DLD1 (cell line): ENCODE measurements around the gene SLC1A2.
"Not testable (repeated sequence)": the region's sequence is repeated elsewhere in the genome, so short reads cannot be mapped to it uniquely, and the experiment has no call there.

ENCODE experiments used
- in situ Hi-C: cut with HindIII; loops from 2 replicates; pipeline ENCODE4 v1.10.0; 2017; ENCODE audit warnings: low sequenced_read_pairs

The SLC1A2 gene

DNA sequence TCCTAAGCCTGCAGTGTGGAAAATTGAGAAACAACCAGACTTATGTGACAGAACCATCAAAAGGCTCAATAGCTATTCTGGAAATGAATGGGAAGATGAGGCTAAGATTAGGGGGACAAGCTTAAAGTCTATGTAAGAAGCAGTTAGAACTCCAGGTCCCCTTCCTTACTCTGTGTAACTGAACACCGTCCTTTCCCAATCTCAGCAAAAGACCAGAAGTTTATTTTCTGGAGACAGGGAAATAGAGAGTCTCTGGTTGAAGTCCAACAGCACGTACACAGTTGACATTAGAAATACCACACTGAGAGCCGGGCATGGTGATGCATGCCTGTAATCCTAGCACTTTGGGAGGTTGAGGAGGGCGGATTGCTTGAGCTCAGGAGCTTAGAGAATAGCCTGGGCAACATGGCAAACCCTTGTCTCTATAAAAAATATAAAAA is 186.4 kb downstream of the SLC1A2 start:
- in situ Hi-C loops = no loop called here

DNA sequence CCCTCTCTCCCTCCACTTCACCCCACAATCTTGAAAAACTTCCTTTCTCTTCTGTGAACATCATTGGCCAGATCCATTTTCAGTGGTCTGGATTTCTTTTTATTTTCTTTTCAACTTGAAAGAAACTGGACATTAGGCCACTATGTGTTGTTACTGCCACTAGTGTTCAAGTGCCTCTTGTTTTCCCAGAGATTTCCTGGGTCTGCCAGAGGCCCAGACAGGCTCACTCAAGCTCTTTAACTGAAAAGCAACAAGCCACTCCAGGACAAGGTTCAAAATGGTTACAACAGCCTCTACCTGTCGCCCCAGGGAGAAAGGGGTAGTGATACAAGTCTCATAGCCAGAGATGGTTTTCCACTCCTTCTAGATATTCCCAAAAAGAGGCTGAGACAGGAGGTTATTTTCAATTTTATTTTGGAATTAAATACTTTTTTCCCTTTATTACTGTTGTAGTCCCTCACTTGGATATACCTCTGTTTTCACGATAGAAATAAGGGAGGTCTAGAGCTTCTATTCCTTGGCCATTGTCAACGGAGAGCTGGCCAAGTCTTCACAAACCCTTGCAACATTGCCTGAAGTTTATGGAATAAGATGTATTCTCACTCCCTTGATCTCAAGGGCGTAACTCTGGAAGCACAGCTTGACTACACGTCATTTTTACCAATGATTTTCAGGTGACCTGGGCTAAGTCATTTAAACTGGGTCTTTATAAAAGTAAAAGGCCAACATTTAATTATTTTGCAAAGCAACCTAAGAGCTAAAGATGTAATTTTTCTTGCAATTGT is 188.1 kb downstream of the SLC1A2 start:
- in situ Hi-C loops = no loop called here

DNA sequence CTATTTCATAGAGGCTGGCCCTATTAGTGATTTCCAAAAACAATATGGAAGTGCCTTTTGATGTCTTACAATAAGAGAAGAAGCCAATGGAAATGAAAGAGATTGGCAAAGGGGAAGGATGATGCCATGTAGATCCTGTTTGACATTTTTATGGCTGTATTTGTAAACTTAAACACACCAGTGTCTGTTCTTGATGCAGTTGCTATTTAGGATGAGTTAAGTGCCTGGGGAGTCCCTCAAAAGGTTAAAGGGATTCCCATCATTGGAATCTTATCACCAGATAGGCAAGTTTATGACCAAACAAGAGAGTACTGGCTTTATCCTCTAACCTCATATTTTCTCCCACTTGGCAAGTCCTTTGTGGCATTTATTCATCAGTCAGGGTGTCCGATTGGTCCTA is 189.0 kb downstream of the SLC1A2 start:
- in situ Hi-C loops = no loop called here

DNA sequence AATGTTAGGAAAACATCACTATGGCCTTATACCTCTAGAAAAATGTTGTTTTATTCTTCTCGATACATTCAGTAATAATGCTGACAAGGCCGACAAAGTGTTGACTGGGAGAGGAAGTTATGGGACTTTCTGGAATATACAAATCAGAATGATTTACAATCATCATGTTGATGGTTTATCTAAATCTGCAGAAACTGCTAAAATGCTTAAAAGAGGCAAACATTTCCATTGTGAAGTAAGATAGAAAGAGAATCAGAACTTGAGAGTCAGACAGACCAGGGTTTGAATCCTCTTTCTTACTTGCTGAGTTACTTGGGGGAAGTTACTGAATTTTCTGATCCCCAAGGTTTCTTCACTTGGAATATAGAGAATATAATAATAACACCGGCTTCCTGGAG is 191.0 kb downstream of the SLC1A2 start:
- in situ Hi-C loops = no loop called here

DNA sequence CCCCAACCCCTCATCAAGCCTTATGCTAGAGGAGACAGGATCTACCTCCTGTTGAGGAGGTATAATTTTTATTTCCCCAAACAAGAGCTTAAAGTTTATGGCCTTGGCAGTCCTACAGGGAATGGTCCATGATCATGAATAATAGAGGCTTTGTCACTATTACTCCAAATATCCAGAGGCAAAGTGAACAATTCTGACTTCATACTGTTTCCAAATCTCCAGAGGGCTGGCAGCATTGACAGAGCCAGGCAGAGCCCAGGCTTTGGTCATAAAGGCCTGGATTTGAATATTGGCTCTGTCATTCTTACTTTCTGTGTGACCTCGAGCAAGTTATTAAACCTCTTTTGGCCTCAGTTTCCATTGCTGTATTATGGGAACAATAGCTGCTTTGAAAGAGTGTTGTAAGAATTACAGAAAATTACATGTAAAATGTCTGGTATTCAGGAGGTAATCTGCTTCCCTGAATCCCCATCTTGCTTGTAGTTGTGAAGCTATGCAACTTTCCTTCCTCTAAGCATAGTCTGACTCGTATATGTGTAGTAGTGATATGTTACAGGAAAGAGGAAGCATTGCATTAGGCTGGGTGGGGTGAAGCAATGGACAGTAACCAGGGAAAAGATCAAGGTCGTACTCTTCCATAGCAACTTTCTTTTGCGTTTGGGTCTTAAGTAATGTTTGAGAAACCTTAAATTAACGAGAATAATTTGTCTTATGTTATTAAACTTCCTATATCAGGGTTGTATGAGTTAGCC is 191.6 kb downstream of the SLC1A2 start:
- in situ Hi-C loops = no loop called here

DNA sequence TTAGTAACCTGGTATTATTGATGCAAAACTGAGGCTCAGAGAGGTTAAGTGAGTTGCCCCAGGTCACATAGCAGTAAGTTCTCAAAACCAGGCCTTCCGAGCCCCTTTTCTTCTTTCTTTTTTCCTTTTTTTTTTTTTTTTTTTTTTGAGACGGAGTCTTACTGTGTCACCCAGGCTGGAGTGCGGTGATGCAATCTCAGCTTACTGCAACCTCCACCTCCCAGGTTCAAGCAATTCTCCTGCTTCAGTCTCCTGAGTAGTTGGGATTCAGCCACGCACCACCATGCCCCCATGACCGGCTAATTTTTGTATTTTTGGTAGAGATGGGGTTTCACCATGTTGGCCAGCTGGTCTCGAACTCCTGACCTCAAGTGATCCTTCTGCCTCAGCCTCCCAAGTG is 192.6 kb downstream of the SLC1A2 start:
- in situ Hi-C loops = not testable (repeated sequence)

DNA sequence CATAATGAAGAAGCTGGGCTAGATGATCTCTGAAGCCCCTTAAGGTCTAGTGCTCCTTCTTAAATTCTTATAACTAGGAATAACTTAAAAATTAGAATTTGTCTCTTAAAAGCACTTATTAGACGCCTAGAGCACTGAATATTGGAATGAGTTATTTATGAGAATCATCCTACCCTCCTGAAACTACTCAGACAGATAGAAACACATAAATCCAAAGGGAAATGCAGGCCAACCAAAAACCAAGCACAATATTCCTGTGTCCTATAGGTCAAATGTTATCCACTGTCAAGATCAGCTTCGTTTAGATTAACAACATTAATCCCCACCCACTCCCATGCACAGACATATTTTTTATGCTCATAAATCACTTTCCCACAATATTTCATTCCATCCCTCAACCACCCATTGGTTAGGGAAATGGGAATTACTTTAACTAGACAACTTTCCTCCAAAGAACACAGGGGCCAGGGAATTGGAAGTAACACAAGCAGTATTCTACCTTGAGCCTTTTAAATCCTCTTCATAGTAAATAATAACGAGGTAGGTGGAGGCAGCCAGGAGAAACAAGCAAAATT is 193.3 kb downstream of the SLC1A2 start:
- in situ Hi-C loops = no loop called here

DNA sequence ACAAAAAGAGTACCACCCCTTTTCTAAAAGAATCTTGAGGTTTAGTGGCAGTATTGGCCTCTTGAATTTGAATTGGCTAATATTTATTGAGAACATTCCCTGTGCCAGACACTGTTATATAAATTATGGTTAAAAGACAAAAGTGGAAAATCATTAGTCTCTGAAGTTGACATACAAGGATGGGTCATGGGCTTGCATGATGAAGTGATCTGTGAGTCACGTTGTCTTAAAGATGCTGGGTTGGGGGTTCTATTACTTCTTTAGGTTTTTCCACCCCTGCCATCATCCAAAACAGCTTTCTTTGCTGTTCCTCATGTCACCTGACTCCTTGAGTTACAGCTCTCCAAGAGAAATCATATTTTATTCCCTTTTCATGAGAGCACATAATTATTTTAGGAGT is 195.4 kb downstream of the SLC1A2 start:
- in situ Hi-C loops = no loop called here

DNA sequence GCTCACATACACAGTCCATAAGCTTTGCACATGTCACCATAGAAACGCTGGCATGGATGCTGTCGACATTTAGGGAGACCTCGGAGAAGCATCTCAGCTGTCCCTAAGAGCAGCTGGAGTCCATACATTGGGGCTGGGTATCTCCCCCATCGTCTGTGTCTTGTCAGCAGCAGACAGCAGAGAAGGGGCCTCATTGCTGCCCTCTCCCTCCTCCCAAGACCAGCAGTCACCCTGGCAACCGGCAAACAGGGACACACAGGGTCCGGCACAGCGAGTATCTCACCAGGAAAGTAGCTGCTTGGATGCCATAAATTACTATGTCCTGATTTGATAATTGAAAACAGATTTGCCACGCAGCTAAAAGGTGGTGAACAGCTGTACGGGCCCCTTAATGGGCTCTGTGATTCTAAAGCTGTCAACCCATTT is 196.0 kb downstream of the SLC1A2 start:
- in situ Hi-C loops = no loop called here

DNA sequence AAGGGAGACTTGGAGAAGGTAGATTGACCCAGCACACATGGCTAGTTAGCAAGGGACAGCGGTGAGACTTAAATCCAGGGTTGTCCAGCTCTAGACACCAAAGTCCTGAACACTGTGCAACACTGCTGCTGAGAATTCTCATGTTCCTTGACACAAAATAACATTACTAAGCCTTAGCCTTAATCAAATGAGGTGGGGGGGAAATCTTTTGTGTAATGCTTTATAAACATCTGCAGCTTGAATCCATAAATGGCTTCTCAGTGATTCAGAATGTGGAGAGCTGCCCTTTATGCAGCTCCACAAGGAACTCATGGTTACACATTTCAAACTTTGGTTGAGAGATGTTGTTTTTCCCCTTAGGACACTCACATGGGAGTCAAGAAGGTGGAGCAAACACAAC is 200.4 kb downstream of the SLC1A2 start:
- in situ Hi-C loops = no loop called here

DNA sequence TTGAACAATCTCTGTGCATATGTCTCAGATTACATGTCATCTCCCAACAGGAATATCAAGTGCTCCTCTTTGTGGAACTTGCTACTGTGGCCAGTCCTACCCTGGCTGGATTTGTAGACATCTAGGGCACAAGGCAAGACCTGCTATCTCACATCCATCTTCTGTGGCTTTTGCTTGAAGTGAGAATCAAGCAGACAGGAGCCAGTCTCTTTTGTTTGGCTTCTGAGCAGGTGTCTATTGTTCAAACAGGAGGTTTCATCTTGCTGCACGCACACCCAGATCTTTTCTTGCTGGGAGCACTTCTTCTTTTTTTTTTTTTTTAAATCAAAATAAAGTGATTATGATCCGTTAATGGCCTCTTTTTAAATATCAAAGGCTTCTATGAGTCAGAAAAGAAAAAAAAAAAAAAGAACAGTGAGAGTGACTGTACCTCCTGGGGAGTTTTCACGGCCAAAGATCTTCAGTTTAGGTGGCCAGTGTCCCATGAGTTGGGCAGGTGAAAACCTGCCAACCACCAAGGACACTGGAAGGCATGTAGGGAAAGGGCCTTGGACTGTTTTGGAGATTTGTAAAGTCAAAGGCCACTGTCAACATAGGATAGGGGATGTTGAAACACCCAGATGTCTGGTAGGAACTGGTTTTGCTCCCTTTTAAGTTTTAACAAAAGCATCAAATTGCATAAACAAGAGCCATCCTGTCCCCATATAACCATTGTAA is 202.2 kb downstream of the SLC1A2 start:
- in situ Hi-C loops = no loop called here

DNA sequence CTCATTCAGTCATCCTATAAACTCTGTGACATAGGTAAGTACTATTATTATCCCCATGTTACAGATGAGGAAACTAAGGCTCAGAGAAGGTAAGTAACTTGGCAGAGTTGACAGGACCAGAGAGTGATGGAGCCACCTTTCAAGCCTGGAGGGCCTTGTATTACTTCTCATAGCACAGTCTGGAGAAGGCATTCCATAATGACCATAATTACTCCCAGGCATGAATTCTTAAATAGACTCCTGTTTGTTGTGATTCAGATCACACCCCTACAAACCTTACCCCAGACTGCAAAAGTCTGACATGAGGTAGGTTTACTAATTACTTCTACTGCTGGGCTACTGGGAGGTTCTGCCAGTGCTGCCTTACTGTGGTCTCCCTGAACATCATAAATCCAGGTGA is 203.4 kb downstream of the SLC1A2 start:
- in situ Hi-C loops = no loop called here

DNA sequence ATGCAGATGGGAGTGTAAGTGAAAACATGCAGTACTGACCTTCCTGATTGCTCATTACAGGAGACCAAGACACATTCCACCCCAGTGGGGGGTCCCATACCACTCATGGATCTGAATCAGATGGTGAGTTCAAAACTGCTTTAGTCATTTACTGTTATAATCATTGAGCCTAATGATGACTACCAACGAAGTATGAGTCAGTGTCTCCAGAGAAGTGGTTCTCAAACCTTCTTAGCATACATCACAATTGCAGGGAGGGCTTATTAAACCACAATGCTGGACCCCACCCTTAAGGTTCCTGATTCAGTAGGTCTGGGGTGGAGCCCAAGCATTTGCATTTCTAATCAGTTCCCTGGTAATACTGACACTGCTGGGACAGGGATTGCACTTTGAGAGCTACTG is 204.6 kb downstream of the SLC1A2 start:
- in situ Hi-C loops = no loop called here

DNA sequence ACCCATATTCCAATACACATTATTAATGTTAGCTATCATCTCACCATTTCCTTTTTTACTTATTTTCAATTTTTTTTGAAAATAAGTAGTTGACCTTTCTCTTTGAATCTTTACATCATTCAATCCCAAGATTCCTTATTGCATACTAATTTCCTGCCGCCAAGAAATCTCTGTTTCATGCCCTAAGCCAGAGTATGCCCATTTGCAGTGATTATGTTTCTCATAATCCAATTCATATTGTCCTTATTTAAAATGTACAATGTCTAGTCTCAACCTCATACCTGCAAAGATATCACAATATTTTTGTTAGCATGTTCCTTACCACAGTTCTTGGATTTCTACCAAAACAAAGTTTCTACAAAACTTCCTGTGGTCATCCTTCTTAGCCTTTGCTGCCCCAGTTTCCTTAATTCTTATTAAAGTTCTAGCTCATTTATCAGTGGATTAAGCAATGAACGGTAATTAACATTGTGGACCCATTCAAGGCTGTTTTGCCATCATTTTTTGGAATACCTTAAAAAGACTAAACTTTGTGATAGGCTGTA is 205.1 kb downstream of the SLC1A2 start:
- in situ Hi-C loops = no loop called here

DNA sequence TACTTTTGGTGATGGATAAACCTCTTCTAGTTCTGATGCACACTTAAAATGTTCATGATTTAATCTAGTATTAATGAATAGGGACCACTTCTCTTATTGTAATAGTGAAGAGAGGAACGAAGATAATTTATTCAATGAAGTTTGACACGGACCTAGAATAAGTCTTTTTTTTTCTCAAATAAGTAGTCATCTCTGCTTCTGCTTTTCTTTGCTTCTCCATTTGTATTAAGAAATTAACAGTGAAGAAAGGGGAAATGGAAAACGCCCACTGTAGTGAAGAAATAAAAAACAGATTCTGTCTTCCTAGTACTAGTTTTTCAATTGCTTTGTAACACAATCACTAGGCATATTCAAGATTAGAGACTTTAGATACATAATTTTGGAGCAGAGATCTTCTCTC is 207.4 kb downstream of the SLC1A2 start:
- in situ Hi-C loops = no loop called here

DNA sequence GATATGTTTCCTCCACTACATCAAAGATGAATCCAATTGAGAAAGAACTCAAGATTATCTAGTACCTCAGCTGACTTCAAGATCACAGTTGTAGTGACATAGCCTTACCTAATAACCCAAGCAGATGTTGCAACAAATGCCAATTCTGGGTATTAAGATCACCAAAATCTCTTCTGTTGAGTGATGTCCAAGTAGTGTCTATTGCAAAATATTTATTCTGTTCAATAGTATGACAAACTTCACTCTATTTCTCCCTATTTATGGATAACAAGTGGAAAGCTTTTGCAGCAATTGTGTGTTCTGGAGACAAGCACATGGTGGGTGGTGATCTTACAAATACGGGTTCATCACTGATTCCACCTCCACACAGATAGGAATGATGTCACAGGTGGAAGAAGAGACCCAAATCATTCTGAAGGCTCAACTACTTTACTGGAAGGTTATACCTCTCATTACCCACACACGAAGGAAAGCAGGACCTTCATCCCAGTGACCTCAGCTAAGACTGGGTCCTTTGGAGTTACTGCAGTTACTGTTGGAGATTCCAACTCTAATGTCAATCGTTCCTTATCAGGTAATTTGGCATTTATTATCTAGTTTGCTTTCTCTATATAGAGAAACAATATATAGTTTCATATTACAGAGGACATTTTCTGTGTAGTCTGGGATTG is 208.3 kb downstream of the SLC1A2 start:
- in situ Hi-C loops = no loop called here

DNA sequence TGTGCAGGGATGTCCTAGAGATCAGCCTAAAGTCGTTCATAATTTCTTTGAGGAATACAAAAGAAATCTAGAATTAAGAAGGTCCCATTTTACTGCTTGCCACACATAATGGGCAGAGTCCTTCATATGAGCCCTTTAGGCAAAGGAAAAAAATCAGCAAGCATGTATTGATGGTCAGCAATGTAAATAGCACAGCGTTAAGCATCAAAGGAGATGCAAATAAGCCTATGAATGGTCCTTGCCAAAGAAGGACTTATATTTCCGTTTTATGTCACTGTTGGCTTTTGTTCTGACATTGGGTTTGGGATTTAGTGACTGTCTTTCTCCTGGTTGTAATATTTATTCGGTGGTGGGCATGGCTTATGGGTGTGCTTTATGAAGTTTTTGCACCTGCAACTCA is 210.6 kb downstream of the SLC1A2 start:
- in situ Hi-C loops = no loop called here

DNA sequence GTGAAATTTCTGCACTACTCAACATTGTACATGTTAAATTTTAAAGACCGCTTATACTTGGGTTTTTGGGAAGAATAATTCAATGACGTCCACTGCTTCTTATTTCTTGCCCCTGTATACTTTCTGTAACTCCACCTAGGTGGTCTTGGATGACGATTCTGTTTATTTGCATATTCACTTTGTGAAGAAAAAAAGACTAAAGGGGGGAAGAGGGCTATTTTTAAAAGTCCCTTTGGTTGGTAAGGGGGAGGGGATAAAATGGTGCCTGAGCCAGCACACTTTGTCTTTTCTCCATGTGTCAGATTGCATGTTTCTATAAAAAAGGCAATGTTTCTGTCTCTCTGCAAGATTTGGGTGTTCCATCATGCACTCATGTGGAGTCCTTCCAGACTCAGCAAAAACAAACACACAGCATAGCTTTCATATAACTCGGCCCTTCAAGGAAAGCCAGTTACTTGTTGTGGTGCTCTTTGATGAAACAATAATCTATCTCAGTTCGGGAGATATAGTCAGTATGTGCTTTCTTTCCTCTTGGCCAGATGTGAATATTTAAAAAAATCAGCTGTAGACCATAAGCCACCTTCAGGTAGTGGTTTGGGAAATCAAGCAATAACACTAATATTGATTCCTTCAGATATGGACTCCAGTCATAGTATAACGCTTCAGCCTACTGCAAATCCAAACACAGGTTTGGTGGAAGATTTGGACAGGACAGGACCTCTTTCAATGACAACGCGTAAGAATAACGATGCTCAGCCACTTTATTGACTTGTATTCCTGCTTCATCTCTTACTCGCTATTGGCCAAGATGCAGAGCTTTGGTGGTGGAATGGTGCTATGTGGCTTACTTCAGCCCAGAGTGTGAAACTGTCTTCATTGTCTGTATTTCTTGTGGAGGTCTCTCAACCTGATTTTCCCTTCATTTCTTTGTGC is 211.6 kb downstream of the SLC1A2 start:
- in situ Hi-C loops = no loop called here

DNA sequence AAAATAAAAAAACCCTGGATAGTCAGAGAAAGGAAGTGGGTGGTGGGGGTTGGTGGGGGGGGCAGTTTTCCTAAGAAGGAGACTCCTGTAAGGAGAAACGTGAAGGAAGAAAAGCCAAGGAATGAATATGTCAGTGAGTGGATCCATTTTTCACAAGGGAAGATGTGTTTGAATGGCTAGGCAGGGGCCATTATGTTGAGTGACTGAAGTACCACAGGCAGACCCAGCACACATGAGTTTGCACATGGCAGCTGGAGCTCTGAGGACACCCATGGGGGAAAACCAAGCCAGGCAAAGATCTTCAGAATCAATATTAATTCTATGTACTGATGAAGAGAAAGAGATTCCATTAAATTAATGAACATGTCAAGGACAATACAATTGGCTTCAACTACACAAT is 212.7 kb downstream of the SLC1A2 start:
- in situ Hi-C loops = no loop called here
